GM12865 (cell line): ENCODE measurements around the gene MAGI3.
"Not testable (repeated sequence)": the region's sequence is repeated elsewhere in the genome, so short reads cannot be mapped to it uniquely, and the experiment has no call there.

ENCODE experiments used
- DNase-seq: peaks from one replicate; pipeline ENCODE4 v3.0.0; 2010; ENCODE audit warnings: low read depth
- H3K4me3 ChIP-seq: 2 replicates; pipeline ENCODE4 v1.5.1; 2011; ENCODE audit warnings: mild to moderate bottlenecking, low read depth, low read length, control low read depth
- TF ChIP-seq, protein P1 (sequence below): IDR thresholded peaks from 2 replicates; pipeline ENCODE4 v1.5.1; 2011; ENCODE audit warnings: low read length, control low read depth, low read depth, inconsistent platforms; ENCODE audit not compliant: insufficient read depth; ENCODE audit errors: missing control alignments

Gene MAGI3

GRCh38 chr1:113490384-113490783, 100.1 kb downstream of the MAGI3 start:
- TF ChIP-seq, protein P1, sequence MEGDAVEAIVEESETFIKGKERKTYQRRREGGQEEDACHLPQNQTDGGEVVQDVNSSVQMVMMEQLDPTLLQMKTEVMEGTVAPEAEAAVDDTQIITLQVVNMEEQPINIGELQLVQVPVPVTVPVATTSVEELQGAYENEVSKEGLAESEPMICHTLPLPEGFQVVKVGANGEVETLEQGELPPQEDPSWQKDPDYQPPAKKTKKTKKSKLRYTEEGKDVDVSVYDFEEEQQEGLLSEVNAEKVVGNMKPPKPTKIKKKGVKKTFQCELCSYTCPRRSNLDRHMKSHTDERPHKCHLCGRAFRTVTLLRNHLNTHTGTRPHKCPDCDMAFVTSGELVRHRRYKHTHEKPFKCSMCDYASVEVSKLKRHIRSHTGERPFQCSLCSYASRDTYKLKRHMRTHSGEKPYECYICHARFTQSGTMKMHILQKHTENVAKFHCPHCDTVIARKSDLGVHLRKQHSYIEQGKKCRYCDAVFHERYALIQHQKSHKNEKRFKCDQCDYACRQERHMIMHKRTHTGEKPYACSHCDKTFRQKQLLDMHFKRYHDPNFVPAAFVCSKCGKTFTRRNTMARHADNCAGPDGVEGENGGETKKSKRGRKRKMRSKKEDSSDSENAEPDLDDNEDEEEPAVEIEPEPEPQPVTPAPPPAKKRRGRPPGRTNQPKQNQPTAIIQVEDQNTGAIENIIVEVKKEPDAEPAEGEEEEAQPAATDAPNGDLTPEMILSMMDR, result no peak
- DNase-seq, result no peak
- H3K4me3 ChIP-seq, result no peak overlapping the region

DNA sequence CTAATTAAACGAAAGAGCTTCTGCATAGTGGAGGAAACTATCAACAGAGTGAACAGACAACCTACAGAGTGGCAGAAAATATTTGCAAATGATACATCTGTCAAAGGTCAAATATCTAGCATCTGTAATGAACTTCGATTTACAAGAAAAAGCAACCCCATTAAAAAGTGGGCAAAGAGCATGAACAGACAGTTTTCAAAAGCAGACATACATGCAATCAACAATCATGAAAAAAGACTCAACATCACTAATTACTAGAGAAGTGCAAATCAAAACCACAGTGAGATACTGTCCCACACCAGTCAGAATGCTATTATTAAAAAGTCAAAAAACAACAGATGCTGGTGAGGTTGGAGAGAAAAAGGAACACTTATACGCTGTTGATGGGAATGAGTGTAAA, 103.2 kb downstream of the MAGI3 start:
- no peak for DNase-seq
- TF ChIP-seq, protein P1, result no peak

DNA sequence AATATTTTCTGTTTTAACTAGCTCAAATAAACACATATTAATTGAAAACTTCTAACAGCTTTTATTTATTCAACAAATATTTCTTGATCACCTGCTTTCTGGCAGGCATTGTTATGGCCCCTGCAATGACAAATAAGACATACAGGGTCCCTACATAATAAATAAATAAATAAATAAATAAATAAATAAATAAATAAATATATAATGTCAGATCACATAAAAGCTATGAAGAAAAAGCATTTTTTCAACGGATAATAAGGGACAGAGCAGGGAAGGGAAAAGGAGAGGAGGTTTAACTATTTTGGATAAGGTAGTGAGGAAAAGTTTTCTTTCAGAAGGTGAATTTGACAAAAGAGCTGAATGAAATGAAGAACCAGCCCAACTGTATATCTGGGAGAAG, 115.0 kb downstream of the MAGI3 start:
- no peak for DNase-seq
- H3K4me3 ChIP-seq, result no peak overlapping the region
- TF ChIP-seq, protein P1, result no peak

More for the DNA sequence above, 103.2 kb downstream of the MAGI3 start:
- H3K4me3 ChIP-seq, result no peak overlapping the region

- H3K4me3 ChIP-seq, result no peak overlapping the region
- no peak for DNase-seq
- TF ChIP-seq, protein P1, result no peak
These were observed 117.4 kb downstream of the MAGI3 start for GRCh38 chr1:113507552-113508214.

DNA sequence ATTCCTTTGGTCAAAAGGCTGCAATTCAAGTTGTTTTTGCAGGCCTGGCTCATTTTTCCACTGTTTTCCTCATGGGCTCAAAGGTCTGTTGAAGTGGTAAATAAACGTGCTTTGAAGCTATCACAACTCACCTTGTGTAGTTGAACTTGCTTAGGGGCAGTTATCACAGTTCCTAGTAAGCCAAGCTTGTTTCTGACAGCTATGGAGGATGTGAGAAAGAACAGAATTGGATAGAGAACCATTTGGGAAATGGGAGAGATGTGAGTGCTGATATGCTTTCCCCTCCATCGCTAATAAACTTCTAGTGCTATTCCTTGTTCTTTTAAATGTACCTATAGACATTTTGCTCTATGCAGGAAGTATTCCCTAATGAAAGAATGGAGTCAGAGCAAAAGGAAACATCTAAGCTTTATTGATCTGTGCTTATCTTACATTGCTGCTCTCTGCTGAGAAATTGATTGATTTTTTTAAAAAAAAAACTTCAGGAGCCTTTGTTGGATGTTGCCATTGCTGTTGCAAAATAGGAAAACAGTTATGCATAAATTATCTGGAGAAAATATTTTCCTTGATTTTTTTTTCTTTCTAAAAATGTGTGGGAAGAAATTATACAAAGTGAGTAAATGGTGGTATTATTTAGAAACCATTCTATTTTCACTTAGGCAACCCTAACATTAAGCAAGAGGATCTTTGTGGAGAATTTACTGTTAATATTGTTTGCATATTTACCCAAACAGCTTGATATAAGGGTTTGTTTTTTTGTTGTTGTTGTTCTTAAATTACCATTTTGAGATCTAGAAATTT, 118.2 kb downstream of the MAGI3 start:
- TF ChIP-seq, protein P1, result no peak
- DNase-seq, result no peak
- H3K4me3 ChIP-seq, result no peak overlapping the region

GRCh38 chr1:113509766-113510165, 119.5 kb downstream of the MAGI3 start:
- H3K4me3 ChIP-seq, DNase-seq: not testable (repeated sequence)

- TF ChIP-seq, protein P1, result no peak
These were observed 121.0 kb downstream of the MAGI3 start for GRCh38 chr1:113511269-113511668.

More at GRCh38 chr1:113511269-113511668, 121.0 kb downstream of the MAGI3 start:
- H3K4me3 ChIP-seq, result no peak overlapping the region
- DNase-seq, result no peak
